DOHH2 (cell line): Measurements from ENCODE around the gene TPM1.
"Not testable (repeated sequence)": the region's sequence is repeated elsewhere in the genome, so short reads cannot be mapped to it uniquely, and the experiment has no call there.

ENCODE experiments used
- H3F3A ChIP-seq: fragments of 200-600 bp; sonication (generic), shearing (Covaris generic); 2 replicates; pipeline ENCODE4 v1.6.0; 2016; ENCODE audit warnings: antibody characterized with exemption, mild to moderate bottlenecking; ENCODE audit not compliant: control insufficient read depth, insufficient read depth
- H3K27ac ChIP-seq: fragments of 200-600 bp; sonication (generic); 2 replicates; pipeline ENCODE4 v1.5.1; 2014; ENCODE audit warnings: low read depth, mild to moderate bottlenecking, low read length, moderate library complexity
- H3K27me3 ChIP-seq: fragments of 200-600 bp; sonication (generic); 2 replicates; pipeline ENCODE4 v1.6.1; 2014; ENCODE audit warnings: mild to moderate bottlenecking, low read length, mixed read lengths; ENCODE audit not compliant: control insufficient read depth
- H3K36me3 ChIP-seq: fragments of 200-600 bp; sonication (generic); 2 replicates; pipeline ENCODE4 v1.6.1; 2014; ENCODE audit warnings: mild to moderate bottlenecking, low read length, moderate library complexity, mixed read lengths; ENCODE audit not compliant: control insufficient read depth
- H3K4me1 ChIP-seq: fragments of 200-600 bp; sonication (generic); 2 replicates; pipeline ENCODE4 v1.6.1; 2014; ENCODE audit warnings: mild to moderate bottlenecking, low read length, mixed read lengths; ENCODE audit not compliant: control insufficient read depth
- H3K4me2 ChIP-seq: fragments of 200-600 bp; sonication (generic); 2 replicates; pipeline ENCODE4 v1.6.0; 2014; ENCODE audit warnings: mild to moderate bottlenecking, low read length, moderate library complexity
- H3K4me3 ChIP-seq: fragments of 200-600 bp; sonication (generic); 2 replicates; pipeline ENCODE4 v1.5.1; 2014; ENCODE audit warnings: mild to moderate bottlenecking, low read length, mixed read lengths
- H3K79me2 ChIP-seq: fragments of 200-600 bp; sonication (generic); 2 replicates; pipeline ENCODE4 v1.6.1; 2014; ENCODE audit warnings: mild to moderate bottlenecking, low read length, mixed read lengths; ENCODE audit not compliant: control insufficient read depth
- H3K9me2 ChIP-seq: fragments of 200-600 bp; sonication (generic); replicated peaks from 2 replicates; pipeline ENCODE4 v1.6.1; 2014; ENCODE audit warnings: mild to moderate bottlenecking, low read length, mixed read lengths; ENCODE audit not compliant: control insufficient read depth
- H3K9me3 ChIP-seq: fragments of 200-600 bp; sonication (generic); 2 replicates; pipeline ENCODE4 v1.6.1; 2014; ENCODE audit warnings: antibody characterized with exemption, low read length, mixed read lengths; ENCODE audit not compliant: control insufficient read depth, insufficient read depth
- H4K20me1 ChIP-seq: fragments of 200-600 bp; sonication (generic); 2 replicates; pipeline ENCODE4 v1.6.0; 2014; ENCODE audit warnings: low read depth, mild to moderate bottlenecking, antibody characterized with exemption, low read length, moderate library complexity; ENCODE audit not compliant: control insufficient read depth, insufficient read depth
- CTCF ChIP-seq: fragments of 200-600 bp; sonication (generic); IDR thresholded peaks from one replicate; pipeline ENCODE4 v1.5.1; 2014; ENCODE audit warnings: antibody characterized with exemption, mild to moderate bottlenecking, low read depth, low read length; ENCODE audit not compliant: poor library complexity, severe bottlenecking
- EZH2phosphoT487 ChIP-seq: fragments of 200-600 bp; sonication (generic); IDR thresholded peaks from 2 replicates; pipeline ENCODE4 v1.6.1; 2017; ENCODE audit warnings: borderline replicate concordance, mild to moderate bottlenecking, antibody characterized with exemption, low read length, moderate library complexity, mixed read lengths

The TPM1 gene

DNA sequence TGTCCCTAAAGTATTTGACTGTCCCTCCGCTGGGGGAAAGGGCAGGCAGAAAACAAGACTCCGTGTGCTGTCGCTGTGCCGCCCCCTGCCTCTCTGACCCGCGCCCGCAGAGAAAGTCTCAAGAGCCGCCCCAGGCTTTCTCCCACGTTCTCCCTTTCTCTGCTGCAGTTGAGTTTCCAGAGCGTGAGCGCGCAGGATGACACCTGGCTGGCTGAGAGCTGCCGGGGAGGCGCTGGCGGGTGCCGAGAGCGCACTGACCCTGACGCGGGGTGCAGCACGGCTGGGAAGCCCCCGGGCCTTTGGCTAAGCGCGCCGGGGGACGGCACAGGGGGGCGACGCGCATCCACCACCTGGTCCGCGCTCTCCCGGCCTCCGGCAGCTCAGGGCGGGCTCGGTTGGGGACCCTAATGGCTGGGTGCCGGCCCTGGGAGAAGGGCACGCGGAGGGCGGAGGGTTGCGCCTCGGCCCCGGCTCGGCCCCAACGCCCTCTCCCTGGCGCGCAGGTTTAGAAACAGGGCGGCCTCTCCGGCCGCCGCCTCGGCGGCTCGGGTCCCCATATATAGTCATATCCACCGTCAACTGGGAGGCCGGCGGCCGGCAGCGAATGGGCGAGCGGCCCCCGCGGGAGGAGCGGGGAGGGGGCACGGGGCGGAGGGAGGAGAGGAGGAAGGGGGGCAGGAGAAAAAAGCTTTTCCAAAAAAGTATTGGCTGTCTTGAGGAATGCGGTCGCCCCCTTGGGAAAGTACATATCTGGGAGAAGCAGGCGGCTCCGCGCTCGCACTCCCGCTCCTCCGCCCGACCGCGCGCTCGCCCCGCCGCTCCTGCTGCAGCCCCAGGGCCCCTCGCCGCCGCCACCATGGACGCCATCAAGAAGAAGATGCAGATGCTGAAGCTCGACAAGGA is at the start of gene TPM1:
Gene TPM1 (plus strand): TSS at position 774 of the 903 bp plus-strand sequence. CDS start 83 bp downstream, at position 857.
- Histone ChIP-seq H3K27ac (no peak within 1 kb of the TSS), H3K4me2 (no peak within 1 kb of the TSS), H4K20me1 (no peaks in the 10 kb centered on the region), H3K27me3 (peaks cover 81% of the 10 kb centered on the region), H3K9me2 (no peaks in the 10 kb centered on the region), H3K79me2 (no peaks in the 10 kb centered on the region), H3K4me1 (no peaks in the 10 kb centered on the region), H3K9me3 (no peaks in the 10 kb centered on the region), H3K36me3 (no peaks in the 10 kb centered on the region), H3F3A (no peaks in the 10 kb centered on the region), H3K4me3 (no peak within 1 kb of the TSS)
- TF ChIP-seq EZH2phosphoT487 (no peak; the same call in 1 of the 2 replicates), CTCF (no peak)

GRCh38 chr15:62993066-62993465 is 49.5 kb upstream of the TPM1 start:
- no peaks in the 10 kb centered on the region for H3F3A ChIP-seq
- H4K20me1 ChIP-seq = no peaks in the 10 kb centered on the region
- H3K36me3 ChIP-seq = no peaks in the 10 kb centered on the region
- no peaks in the 10 kb centered on the region for H3K79me2 ChIP-seq
- no peaks in the 10 kb centered on the region for H3K9me2 ChIP-seq
- TF ChIP-seq EZH2phosphoT487 (no peak), CTCF (no peak)
- no peaks in the 10 kb centered on the region for H3K9me3 ChIP-seq
- H3K4me3 ChIP-seq = no peak overlapping the region
- no peak overlapping the region for H3K27ac ChIP-seq
- no peaks in the 10 kb centered on the region for H3K4me1 ChIP-seq
- H3K27me3 ChIP-seq = peaks cover 5% of the 10 kb centered on the region; the same call in 1 of the 2 replicates
- H3K4me2 ChIP-seq = no peak overlapping the region

- H3K36me3 ChIP-seq, H3K9me2 ChIP-seq, H3K4me3 ChIP-seq, H3K4me2 ChIP-seq, H3K27ac ChIP-seq, H3K79me2 ChIP-seq, H3F3A ChIP-seq, H4K20me1 ChIP-seq, H3K4me1 ChIP-seq, H3K9me3 ChIP-seq, H3K27me3 ChIP-seq: not testable (repeated sequence)
These were observed 48.9 kb upstream of the TPM1 start for GRCh38 chr15:62993632-62994031.

GRCh38 chr15:62994439-62994838 is 48.1 kb upstream of the TPM1 start:
- Histone ChIP-seq H3K36me3 (no peaks in the 10 kb centered on the region), H3K27ac (no peak overlapping the region), H3K79me2 (no peaks in the 10 kb centered on the region), H3K9me3 (no peaks in the 10 kb centered on the region), H3K4me2 (no peak overlapping the region), H3K4me3 (no peak overlapping the region), H4K20me1 (no peaks in the 10 kb centered on the region), H3F3A (no peaks in the 10 kb centered on the region), H3K27me3 (peaks cover 5% of the 10 kb centered on the region; the same call in 1 of the 2 replicates), H3K9me2 (no peaks in the 10 kb centered on the region), H3K4me1 (no peaks in the 10 kb centered on the region)
- TF ChIP-seq EZH2phosphoT487 (no peak), CTCF (no peak)
